ENCODE measurements around the gene FKBP4.

- TF ChIP-seq CTCF (IDR thresholded peaks at IDR 0.05) (peak in 2 of 6 experiments; percentile 15), POLR2A (IDR thresholded peaks at IDR 0.05) (no peak)
Observed at GRCh38 chr12:2796187-2796666, 1.5 kb downstream of the FKBP4 start.
